ENCODE results near the gene CACNA1B.
"Not testable (repeated sequence)": the region's sequence is repeated elsewhere in the genome, so short reads cannot be mapped to it uniquely, and the experiment has no call there.

The CACNA1B gene

DNA sequence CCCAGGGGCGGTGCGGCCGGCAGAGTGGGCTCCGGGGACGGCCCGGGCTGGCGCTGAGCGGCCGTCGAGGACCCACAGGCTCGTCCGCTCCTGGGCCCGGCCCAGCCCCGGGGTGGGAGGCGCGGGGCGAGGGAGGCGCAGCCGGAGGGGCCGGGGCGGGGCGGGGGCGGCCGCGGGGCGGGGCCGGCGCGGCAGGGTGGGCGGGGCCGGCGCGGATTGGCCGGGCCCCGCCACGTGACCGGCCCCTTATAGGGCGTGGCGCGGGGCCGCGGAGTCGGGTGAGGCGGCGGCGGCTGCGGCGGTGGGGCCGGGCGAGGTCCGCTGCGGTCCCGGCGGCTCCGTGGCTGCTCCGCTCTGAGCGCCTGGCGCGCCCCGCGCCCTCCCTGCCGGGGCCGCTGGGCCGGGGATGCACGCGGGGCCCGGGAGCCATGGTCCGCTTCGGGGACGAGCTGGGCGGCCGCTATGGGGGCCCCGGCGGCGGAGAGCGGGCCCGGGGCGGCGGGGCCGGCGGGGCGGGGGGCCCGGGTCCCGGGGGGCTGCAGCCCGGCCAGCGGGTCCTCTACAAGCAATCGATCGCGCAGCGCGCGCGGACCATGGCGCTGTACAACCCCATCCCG, at the start of gene CACNA1B:
Gene CACNA1B, plus strand, starts transcription at position 277 of the 617 bp plus-strand sequence. Its CDS starts 152 bp downstream, at position 429.
- DNase-seq (ENCODE audit: low read depth): not testable (repeated sequence)

DNA sequence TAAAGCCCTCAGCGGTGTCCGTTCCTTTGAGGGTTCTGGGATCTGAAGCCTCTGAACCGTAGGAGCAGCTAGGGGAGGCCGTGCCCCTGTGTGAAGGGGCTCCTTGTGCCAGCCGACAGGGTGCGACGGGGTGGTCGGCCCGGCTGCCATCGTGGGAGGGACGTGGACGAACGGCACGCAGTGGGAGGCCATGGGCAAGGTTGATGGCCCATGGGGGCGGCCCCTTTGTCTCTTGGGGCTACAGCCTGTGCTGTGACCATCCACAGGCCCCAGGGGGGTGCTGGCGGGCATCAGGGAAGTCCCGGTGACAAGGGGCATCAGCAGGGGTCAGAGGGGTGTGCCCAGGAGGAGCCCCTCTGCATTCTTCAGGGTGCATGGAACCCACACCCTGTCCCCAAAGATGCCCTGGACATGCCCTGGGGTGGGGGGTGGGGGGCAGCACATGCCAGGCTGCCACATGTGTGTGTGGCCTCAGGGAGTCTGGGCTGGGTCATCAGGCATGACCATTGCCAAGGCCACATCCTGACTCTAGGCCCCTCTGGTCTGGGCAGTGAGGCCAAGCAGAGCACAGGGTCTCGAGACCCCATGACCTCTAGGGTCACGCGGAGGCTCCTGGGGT, 49.6 kb upstream of the CACNA1B start:
- DNase-seq (ENCODE audit: low read depth): no peak

DNA sequence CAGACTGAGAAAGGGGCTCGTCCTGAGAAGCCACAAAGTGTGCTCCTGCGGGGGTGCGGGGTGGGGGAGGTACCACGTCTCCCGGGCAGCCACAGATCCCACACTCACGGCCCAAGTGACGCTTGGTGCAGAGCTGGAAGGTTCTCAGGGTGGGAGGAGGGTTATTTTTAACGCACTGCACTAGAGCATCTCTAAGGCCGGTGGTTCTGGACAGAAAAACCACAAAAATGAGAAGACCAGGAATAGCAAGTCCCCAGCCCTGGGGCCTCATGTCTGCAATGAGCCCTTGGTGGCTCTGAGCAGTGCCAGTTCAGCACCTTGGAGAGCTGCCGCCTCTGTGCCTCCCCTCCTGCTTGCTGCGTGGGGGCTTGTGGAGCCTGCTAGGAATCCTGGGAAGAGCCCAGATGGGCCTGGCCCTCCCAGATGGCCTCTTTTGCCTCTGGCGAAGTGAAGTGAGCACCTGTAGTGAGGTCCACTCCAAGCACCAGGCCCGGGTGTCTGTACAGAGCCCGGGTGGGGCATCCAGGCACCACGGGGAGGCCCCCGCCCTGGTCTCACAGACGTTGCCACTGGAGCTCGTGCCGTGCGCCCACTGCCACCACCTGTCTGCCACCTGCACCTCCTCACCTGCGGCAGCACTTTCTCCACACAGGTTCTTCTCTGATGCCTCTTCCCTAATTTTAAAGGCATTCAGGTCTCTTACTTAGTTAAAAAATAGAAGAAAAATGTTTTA, 48.9 kb upstream of the CACNA1B start:
- no peak for DNase-seq (ENCODE audit: low read depth)

DNA sequence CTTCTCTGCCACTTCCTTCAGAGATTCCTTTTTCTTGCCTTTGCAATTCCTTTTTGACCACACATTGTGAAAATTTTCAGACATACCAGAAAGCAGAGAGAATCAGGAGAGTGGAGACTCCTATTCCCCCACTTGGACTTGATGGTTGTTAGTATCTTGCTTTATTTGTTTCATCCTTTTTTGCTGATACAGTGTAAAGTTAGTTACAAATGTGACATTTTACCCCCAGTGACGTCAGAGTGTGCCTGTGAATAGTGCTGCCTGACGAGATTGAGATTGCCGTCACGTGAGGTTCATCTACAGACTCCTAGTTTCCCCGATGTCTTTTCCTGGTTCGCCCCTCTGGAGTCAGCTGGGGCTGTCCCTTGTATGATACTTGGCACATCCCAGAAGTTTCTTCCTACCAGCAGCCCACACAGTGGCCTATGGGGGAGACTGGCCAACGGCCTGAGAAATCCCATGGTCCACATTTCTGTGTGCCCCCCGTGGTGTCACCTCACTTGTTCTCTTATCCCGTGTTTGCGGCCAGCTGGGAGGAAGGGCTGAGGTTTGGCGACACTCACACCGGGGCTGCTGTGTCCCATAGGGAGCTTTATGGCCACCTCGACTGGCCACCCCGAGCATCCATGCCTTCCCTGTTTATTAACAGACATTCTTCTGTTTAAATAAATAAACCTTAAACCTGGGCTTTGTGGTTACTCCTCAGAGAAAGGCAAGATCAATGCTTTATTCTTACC, 48.2 kb upstream of the CACNA1B start:
- DNase-seq (ENCODE audit: low read depth): no peak

DNA sequence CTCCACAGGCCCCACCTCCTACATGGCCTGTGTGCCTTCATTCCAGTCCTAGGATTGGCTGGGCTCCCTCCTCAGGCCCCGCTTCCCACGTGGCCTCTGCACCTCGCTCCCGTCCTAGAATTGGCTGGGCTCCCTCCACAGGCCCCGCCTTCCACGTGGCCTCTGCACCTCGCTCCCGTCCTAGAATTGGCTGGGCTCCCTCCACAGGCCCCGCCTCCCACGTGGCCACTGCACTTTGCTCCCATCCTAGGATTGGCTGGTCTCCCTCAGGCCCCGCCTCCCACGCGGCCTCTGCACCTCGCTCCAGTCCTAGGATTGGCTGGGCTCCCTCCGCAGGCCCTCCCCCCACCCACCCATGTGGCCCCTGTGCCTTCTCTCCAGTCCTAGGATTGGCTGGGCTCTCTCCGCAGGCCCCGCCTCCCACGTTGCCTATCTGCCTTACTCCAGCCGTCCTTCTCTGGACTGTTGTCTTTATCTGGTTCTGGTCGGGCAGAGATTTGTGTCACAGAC, 45.3 kb upstream of the CACNA1B start:
- no peak for DNase-seq (ENCODE audit: low read depth)

DNA sequence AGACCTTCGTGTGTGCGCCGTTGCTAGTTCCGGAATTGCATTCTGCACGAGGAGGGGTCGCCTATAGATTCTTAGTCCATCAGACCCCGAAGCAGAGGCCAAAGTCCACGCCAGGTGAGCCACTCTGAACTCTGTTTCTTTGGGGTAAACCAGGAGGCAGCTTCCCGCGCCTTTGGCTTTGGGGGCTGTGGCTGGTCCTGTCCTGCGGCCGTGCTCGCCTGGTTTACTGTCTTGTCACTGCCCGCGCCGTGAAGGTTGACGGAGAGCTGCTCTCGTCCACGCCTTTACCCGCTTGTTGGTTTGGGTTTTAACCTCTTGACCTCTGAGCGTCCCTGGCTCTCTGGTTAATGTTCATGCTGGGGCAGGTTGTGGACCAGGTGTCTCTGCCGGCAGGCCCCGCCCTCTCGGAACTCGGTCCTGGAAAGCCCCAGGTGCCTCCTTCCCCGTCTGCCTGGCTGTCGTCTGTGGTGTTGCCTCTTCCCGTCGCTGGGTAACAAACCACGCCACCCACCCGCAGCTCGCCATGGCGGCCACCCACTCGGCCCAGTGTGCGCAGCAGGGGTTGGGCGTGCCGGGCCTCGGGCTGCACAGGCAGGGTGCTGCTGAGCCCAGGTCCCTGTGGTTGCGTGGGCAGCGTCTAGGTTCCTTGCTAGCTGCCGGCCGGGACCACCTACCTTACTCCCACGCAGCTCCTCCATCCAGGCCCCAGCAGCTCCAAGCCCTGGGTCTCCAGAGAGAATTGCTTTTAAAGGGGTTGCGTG, 44.6 kb upstream of the CACNA1B start:
- no peak for DNase-seq (ENCODE audit: low read depth)

DNA sequence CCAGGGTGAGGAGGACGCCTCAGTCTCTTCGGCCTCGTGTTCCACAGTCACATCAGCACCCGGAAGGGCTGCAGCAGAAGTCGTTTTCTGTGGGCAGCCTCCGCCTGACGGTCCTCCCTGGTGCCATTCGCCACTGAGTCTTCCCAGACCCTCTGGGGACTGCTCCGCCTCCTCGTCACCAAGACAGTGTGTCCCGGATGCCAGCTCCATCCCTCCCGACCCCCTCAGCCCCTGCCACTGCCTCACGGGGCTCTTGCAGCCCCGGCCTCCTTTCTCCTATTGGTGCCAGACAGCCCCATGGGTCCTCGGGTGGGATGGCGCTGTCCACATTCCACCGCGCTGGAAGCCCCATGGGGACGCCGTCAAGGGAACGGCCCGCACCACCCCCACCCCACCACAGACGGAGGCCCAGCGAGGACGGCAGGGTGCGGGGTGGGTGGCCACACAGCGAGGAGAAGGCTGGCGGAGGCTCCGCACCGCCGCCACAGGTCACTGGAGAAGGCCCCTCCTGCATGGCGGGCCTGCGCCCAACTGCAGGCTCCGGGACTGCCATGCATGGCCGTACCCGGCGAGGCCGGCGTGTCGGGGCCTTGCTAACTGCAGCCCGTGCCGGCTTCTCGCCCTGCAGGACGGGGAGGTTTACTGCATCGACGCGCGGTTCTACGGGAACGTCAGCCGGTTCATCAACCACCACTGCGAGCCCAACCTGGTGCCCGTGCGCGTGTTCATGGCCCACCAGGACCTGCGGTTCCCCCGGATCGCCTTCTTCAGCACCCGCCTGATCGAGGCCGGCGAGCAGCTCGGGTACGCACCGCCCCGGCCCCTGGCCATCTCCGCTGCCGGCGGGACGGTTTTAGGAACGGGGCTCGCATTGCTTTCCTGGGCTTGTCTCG, 43.6 kb upstream of the CACNA1B start:
- DNase-seq (ENCODE audit: low read depth): no peak

DNA sequence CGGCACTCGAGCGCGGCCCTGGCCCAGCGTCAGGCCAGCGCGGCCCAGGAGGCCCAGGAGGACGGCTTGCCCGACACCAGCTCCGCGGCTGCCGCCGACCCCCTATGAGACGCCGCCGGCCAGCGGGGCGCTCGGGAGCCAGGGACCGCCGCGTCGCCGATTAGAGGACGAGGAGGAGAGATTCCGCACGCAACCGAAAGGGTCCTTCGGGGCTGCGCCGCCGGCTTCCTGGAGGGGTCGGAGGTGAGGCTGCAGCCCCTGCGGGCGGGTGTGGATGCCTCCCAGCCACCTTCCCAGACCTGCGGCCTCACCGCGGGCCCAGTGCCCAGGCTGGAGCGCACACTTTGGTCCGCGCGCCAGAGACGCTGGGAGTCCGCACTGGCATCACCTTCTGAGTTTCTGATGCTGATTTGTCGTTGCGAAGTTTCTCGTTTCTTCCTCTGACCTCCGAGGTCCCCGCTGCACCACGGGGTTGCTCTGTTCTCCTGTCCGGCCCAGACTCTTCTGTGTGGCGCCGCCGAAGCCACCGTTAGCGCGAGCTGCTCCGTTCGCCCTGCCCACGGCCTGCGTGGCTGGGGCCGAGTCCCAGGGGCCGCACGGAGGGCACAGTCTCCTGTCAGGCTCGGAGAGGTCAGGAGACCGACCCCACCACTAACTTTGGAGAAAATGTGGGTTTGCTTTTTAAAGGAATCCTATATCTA, 42.6 kb upstream of the CACNA1B start:
- no peak for DNase-seq (ENCODE audit: low read depth)

DNA sequence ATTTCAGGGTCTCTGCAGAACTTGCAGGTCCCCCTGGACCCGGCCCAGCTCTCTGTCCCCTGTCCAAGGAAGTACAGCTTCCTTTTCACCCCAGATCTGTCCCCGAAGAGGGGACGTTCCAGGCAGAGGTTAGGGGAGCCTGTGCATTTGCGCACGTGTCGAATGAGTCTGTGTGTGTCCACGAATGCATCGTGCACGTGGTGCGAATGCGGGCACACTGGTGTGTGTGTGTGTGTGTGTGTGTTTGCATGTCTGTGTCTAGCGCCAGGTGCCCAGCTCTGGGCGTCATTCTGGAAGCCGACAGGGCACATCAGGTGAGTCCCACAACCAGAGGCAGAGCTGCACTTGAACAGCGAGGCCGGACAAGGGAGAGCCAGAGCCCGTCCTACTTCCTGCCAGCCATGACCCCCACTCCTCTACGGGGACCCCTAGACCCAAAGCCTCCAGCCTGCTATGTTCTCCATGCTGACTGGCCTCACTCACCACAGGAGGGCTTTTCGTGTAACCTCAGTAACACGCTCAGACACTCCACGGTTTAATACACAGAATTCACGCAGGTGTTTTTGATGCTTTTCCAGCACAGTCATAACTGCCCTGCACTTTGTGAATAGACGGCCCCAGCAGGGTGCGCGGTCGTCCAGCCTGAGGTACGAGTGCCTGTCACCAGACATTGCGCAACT, 41.3 kb upstream of the CACNA1B start:
- no peak for DNase-seq (ENCODE audit: low read depth)

DNA sequence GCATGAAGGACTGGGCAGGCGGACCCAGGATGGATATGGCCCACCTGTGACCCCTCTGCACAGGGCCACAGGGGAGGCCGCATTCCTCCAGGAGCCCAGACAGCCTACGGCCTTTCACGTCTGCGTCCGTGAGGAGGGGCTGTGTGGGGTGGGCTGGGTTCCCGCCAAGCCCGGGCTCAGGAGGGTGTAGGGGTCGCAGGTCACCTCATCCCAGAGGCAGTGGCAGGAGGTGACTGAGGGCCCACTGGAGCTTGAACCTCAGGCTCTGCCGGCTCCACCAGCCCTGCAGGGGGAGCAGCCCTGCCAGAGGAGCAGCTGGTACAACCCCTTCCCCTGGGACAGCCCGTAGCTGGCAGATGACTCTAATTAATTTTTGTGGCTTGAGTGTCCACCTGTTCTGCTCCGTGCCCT, 40.7 kb upstream of the CACNA1B start:
- DNase-seq (ENCODE audit: low read depth): no peak

DNA sequence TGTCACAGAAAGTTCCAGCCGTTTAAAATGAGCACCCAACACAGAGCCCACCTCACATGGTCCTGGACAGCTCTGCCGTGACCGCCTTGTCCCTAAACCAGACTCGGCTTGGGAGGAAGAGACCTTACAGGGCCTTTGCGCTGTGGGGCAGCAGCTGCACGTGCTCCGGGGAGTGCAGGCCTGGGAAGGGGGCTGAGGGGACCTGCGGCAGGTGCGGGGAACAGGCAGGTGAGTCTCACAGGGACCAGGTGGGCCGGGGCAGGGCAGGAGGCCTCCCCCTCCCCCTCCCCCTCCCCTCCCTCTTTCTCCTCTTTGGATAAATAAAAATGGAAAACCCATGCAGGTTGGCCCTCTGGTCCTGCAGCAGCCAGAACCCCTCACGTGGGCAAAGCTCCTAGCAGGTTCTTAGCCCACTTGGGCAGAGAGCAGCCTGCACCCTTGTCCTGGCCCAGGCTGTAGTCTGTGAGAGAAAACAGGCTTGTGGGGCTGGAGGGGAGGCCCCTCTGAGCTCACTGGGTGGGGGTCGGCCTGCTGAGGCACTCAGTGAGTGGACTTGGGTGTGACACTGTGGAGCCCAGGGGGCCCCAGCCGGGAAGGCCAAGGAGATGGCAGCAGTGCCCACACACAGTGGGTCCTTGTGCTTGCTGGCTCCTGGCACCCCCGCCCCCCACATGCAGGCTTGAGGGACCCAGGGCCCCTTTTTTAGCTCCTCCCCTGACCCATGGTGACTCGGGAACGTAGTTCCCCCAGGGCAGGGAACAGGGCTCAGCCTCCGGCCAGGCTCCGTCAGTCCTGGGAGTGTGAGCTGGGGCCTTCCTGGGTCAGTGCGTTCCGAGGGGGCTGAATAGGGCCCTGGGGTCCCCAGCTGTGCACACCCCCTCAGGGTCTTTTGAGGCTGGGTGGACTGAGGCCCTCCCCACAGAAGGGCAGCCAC, 40.0 kb upstream of the CACNA1B start:
- DNase-seq (ENCODE audit: low read depth): no peak

DNA sequence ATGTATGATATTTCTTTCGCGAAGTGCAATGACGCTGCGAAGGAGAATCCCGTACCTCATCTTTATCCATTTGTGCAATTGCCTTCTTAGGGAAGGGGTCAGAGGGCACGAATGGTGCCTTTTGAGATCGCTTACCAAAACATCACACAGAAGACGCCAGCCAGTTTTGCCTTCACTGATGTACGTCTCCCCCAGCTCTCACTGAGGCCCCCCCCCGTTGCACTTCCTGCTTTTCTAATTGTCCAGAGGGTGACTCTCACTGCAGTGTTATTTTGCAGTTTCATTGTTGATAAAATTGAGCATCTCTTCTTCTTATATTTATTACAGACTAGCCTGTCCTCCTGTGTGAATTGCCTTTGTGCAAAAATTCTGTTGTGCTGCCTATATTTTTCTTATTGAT, 39.0 kb upstream of the CACNA1B start:
- no peak for DNase-seq (ENCODE audit: low read depth)

DNA sequence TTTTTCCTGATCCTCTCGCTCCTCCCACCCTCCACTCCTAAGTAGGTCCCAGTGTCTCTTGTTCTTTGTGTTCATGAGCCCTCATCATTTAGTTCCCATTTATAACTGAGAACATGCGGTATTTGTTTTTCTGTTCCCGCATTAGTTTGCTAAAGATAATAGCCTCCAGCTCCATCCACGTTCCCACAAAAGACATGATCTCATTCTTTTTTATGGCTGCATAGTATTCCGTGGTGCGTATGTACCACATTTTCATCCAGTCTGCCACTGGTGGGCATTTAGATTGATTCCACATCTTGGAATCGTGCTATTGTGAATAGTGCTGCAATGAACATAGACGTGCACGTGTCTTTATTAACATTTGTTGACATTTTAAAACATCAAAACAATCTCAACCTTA, 34.2 kb upstream of the CACNA1B start:
- DNase-seq (ENCODE audit: low read depth): no peak

DNA sequence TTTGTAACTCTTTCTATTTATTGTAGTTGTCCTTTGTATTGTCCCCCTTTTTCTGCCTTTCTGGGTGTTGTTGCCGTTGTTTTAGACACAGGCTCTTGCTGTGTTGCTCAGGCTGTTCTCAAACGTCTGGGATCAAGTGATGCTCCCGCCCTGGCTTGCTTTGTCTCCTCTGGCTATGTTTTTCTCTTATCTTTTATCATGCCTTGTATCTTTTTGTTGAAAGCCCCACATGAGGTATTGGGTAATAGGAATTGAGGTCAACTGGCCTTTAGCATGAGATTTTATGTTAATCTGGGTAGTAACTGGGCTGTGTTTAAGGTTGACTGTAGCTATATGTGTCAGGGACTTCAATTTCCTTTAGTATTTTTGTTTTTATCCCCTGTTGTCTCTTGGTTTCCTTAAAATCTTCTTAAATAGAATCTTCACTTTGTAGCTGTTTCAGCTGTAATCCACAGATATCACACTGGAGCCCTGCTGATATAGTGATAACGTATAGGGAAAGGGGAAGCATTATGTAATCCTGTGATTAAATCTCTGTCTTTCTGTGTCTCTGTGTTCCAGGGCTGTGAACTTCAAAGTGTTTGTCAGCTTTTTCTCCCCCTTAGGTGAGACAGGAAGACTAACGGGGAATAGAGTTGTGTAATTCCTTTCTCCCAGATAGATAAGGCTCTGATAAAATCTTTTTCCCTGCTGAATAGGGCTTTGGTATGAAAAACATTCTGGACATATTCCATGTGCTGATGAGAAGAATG, 25.9 kb upstream of the CACNA1B start:
- DNase-seq (ENCODE audit: low read depth): no peak

DNA sequence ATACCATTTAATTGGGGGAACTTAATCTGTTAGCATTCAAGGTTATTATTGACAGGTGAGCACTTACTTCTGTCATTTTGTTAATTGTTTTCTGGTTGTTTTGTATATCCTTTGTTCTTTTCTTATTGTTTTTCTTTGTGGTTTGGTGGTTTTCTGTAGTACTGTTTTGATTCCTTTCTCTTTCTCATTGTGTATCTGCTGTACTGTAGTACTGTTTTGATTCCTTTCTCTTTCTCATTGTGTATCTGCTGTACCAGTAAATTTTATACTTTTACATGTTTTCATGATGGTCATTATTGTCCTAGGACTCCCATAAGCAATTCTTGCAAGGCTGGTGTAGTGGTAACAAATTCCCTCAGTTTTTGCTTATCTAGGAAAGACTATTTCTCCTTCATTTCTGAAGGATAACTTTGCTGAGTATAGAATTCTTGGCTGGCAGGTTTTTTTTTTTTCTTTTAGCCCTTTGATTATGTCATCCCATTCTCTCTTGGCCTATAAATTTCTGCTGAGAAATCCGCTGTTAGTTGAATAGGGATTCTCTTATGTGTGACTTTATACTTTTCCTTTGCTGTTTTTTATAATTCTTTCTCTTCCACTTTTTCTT, 24.1 kb upstream of the CACNA1B start:
- no peak for DNase-seq (ENCODE audit: low read depth)

DNA sequence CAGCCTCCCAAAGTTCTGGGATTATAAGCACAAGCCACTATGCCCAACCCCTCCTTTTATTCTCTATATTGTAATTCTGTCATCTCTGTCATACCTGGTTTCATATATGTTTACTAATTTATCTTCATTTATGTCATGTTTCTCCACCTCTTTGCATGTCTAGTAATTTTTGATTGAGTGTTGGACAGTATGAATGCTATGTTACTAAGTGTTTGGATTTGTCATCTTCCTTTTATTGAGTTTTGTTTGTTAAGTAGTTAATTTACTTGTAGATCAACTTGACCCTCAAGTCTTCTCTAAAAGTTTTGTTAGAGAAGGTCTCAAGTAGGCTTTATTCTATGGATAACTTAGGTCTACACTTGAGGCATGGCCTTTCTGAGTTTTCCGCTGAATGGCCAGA, 17.2 kb upstream of the CACNA1B start:
- DNase-seq (ENCODE audit: low read depth): no peak

DNA sequence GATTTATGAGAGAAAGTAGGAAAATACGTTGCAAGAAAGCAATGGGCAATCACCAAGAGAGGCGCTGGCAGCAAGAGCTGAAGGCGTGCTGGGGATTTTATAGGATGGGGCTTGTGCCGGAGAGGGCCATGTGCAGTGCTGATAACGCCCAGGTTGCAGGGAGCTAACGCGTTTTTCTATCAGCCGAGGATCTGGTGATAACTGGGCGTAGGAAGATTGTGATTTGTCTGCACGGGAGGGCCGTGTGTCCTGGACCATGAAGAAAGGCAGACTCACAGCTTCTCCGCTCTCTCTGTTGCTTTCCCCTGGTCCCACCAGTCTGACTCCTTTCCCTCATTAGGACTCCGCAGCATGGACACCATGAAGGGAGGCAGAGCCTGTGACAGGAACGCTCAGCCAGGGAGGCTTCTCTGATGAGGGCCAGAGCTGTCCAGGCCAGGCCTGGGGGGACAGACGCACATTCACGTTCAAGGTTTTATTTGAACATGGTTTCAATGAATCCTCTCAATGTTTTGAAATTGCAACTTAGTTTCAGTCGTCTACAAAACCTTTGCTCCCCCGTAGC, 11.9 kb upstream of the CACNA1B start:
- DNase-seq (ENCODE audit: low read depth): no peak

All from stimulated activated CD8-positive, alpha-beta memory T cell treated with anti-CD3 and anti-CD28 coated beads, Interleukin-15, amount 100 ng/mL, for 1 hour (primary cell).